GM18511 (cell line): ENCODE data around the gene KBTBD13.

Experiments
- ATAC-seq: cut with Tn5 transposase; IDR thresholded peaks from one replicate; pipeline ENCODE4 v1.9.1; 2021; ENCODE audit warnings: mild to moderate bottlenecking, moderate library complexity; ENCODE audit not compliant: unreplicated experiment

Gene KBTBD13

GRCh38 chr15:65050270-65050669 lies 26.3 kb upstream of the KBTBD13 start:
- no peak for ATAC-seq

DNA sequence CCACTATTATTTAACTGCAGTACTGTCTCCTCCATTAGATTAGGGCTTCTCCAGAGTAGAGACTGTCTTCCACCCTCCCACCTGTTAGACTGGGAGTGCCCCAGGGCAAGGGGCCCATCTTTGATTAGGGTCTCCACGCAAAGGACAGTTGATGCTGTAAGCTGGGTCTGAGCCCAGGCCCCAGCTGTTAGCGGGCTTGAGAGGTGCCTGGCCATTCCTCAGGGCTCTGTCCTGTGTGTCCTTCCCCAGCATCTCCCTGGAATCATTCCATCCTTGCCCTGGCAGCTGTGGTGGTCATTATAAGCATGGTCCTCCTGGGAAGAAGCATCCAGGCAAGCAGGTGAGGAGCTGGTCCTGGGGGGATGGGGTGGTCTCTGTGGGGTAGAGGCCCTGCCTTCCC lies 25.3 kb upstream of the KBTBD13 start:
- ATAC-seq: no peak

- no peak for ATAC-seq
Observed at GRCh38 chr15:65052956-65053355, 23.6 kb upstream of the KBTBD13 start.

DNA sequence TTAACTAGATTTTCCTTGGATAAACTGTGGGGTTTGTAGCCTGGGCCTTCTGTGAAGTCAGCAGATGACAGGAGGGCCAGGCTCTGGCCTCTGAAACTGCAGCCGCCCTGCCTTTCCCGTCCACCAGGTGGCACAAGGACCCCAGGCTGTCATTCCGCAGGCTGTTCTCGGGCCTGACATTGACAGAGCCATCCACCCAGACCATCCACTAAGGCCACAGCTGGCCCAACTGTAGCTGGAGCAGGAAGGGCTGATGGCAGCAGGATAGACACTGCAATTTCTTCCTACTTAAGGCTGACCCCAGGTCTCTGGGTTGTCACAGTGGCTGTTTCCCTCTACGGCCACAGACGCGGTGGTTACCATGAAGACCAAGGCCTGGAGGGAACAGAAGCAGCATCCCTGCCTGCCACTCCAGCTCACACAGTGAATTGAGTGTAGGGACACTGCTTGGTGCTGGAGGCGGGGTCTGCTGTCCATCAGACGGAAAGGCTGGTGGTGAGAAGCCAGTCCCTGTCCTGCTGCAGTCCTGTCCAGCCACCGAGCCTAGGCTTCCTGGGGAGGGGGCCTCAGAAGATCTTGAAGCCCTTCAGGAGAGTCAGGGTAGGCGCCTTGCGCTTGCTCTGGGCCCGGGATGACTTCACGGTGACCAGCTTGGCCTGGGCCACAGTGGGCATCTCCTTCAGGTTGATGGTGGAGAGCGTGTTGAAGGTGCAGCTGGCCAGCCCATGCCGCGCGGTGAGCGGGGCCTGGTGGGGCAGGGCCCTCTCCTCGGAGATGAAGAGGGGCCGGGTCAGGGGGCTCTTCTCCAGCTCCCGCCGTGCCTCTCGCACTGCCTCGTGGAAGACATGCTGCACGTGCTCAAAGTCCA lies 22.0 kb upstream of the KBTBD13 start:
- ATAC-seq: no peak

GRCh38 chr15:65055201-65055870 lies 21.2 kb upstream of the KBTBD13 start:
- ATAC-seq: no peak

GRCh38 chr15:65056106-65056505 lies 20.4 kb upstream of the KBTBD13 start:
- no peak for ATAC-seq

DNA sequence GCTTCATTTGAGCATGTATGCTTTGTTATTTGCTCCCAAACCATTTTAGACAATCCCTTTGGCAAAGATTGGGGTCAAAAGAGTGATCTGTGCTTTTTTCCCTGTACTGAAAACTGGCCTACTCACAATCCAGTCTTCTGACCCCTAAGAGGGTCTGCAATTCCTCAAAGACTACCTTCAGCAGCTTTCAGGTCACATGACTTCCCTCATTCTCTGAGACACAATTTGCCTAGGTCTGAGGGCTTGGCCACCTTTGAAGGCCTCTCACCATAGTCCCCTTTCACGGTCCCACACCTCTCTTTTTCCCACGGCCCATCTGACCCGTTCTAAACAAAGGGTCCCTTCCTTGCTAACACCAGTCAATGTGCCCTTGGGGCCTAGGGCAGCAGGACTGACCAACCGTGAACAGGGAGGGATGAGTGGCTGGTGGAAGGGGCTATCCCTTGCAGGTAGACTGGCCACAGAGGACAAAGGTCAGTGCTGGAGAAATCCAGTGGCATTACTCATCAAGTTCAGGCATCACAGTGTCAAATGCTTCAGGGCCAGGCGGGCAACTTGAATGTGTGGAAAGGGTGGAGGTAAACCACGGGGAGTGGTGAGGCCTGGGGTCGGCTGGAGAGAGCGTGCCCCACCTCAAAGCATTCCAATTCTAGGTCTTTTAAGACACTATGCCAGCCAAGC lies 19.5 kb upstream of the KBTBD13 start:
- ATAC-seq: no peak

DNA sequence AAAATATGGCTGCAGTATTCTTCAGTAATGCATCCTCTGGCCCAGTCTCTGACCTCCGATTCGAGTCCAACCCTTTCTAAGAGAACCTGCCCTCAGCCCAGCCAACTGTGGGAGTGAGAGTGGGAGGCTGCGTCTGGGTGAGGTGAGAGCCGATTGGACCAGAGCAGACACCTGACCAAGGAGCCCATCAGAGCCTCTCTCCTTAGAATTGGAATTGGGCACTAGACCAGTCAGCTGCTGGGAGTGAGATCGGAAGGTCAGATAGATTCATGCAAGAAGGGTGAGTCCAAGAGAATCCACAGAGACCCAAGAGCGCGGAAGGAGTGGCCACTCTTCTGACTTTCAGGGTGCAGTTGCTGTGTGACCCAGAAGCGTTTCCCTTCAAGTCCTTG lies 19.0 kb upstream of the KBTBD13 start:
- ATAC-seq: no peak

- no peak for ATAC-seq
Observed at GRCh38 chr15:65058394-65059368, 17.9 kb upstream of the KBTBD13 start.

GRCh38 chr15:65059369-65059750 lies 17.2 kb upstream of the KBTBD13 start:
- ATAC-seq: no peak

GRCh38 chr15:65059931-65060596 lies 16.5 kb upstream of the KBTBD13 start:
- no peak for ATAC-seq

DNA sequence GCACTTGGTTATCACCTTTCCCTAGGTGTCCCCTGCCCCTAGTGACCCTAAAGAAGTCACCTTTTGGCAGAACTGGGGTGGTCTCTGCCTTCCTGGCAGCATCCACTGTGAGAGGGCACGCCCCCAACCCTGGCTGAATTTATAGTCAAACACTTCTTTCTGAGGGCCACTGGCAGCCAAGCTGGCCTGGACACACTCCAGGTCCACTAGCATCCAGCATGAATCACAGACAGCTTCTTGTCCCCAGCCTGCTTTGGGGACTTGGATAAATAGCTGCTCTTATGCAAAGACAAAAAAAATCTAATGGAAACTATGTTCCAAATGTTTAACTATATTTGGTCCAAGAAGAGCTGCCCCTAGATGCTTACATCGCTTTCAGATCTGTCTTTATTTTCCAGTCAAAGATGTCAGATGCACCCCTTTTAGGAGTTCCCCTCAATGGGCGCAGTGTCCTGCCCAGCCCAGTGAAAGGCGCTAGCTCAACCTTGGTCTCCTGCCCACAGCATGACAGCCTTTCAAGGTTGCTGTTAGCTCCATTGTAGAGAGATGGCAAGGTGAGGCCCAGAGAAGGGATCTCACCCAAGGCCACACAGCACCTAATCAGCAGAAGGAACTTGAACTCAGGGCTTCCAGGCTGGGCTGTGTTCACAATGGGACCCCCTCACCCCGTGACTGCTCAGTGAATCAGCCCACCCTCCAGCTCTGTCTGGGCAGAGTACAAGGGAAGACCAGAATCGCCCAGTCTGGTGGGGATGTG lies 15.7 kb upstream of the KBTBD13 start:
- no peak for ATAC-seq

DNA sequence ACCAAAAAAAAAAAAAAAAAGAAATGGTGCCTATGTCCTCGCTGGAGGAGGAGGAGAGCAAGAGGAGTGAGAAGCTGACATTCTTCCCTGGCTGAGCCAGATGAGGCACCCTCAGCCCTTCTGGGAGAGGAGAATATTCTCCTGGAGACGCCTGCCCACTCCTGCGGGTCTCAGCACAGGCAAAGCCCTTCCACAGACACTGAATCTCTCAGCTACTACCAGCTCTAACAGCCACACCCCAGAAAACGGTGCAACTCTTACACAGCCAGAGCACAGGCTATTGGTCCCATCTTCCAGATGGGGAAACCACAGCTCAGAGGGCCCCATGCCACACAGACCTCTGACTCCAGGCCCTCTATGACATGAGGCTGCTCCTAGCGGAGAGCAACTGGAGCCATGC lies 14.5 kb upstream of the KBTBD13 start:
- ATAC-seq: no peak

- ATAC-seq: no peak
Observed at GRCh38 chr15:65062726-65063125, 13.8 kb upstream of the KBTBD13 start.

GRCh38 chr15:65066001-65066634 lies 10.4 kb upstream of the KBTBD13 start:
- no peak for ATAC-seq

- ATAC-seq: no peak
Observed at GRCh38 chr15:65066635-65067316, 9.8 kb upstream of the KBTBD13 start.

GRCh38 chr15:65067317-65067644 lies 9.3 kb upstream of the KBTBD13 start:
- ATAC-seq: no peak

- ATAC-seq: no peak
Observed at GRCh38 chr15:65067645-65068402, 8.7 kb upstream of the KBTBD13 start, which contains the start of gene RASL12. Gene RASL12, minus strand, starts transcription at chr15:65067991. Its CDS starts 156 bp downstream, at chr15:65067835.
